ENCODE data around the gene NCKAP1. TPM values are rescaled to one million over a fixed set of nuclear protein-coding genes. Genes with fewer than 3 reads are reported as not detected.

The NCKAP1 gene
- total RNA-seq, 1 experiment from 2014 or later: 112 TPM

DNA sequence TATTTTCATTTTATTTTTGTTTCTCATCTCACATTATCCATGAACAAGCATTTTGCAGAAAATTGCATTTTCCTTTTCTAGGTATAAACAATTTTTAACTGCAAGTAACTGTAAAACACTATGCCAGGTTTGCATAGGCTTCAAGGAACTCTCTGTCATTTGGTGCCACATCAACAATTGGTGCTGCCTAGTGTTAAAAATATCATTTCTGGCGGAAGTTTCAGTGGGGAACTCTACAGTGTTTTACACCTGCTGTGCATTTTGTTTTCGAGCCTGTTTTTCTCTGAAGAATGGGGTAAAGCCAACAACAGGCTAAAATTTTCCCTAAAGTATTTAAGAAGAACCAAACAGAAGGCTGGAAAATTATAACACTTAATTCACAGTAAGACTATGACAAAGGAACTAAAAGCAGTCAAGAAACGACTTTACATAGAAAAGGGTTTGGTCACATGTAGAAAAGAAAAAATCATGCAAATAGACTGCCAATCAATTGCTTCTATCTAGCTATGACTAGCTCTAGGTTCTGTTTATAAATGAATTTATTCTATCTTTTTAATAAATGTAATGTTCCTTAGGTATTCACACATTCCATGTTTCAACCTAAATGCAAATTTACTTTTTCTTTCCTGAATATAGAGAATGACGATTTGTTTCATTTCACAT, 150.4 kb downstream of the NCKAP1 start:
- TF ChIP-seq, protein P1, sequence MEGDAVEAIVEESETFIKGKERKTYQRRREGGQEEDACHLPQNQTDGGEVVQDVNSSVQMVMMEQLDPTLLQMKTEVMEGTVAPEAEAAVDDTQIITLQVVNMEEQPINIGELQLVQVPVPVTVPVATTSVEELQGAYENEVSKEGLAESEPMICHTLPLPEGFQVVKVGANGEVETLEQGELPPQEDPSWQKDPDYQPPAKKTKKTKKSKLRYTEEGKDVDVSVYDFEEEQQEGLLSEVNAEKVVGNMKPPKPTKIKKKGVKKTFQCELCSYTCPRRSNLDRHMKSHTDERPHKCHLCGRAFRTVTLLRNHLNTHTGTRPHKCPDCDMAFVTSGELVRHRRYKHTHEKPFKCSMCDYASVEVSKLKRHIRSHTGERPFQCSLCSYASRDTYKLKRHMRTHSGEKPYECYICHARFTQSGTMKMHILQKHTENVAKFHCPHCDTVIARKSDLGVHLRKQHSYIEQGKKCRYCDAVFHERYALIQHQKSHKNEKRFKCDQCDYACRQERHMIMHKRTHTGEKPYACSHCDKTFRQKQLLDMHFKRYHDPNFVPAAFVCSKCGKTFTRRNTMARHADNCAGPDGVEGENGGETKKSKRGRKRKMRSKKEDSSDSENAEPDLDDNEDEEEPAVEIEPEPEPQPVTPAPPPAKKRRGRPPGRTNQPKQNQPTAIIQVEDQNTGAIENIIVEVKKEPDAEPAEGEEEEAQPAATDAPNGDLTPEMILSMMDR (conservative IDR thresholded peaks at IDR 0.05): no peak
- no peak overlapping the region for H3K4me3 Mint-ChIP-seq
- Histone ChIP-seq H2AFZ (ENCODE audit: low read length) (no peak overlapping the region), H2BK12ac (ENCODE audit: insufficient read length, low read depth, low read length) (no peak overlapping the region), H3K4ac (ENCODE audit: low read depth, low read length) (no peak overlapping the region), H3K79me2 (ENCODE audit: insufficient read depth, low read length) (no peaks in the 10 kb centered on the region), H4K5ac (ENCODE audit: insufficient read length, low read depth, low read length) (no peak overlapping the region), H2BK15ac (ENCODE audit: low read depth, low read length) (no peak overlapping the region), H4K8ac (replicated peaks; ENCODE audit: insufficient read length, low read depth, low read length) (no peak overlapping the region), H2BK5ac (ENCODE audit: insufficient read length, low read length) (no peak overlapping the region), H2BK120ac (ENCODE audit: low read depth, low read length, poor library complexity, severe bottlenecking) (no peak overlapping the region), H3K9me3 (ENCODE audit: control insufficient read depth, low read depth, low read length) (no peaks in the 10 kb centered on the region), H3K14ac (ENCODE audit: insufficient read depth, low read length) (no peak overlapping the region), H3K23me2 (ENCODE audit: insufficient read length, low read depth, low read length, poor library complexity, severe bottlenecking) (no peaks in the 10 kb centered on the region), H3K23ac (ENCODE audit: insufficient read length, low read depth, low read length) (no peak overlapping the region), H3K27me3 (ENCODE audit: insufficient read depth, low read length) (no peaks in the 10 kb centered on the region), H3K4me1 (ENCODE audit: insufficient read depth, low read length) (no peaks in the 10 kb centered on the region), H3K18ac (ENCODE audit: insufficient read length, low read depth, low read length) (no peak overlapping the region), H3K27ac (ENCODE audit: insufficient read length, low read depth, low read length) (no peak overlapping the region), H3T11ph (ENCODE audit: low read length) (no peak overlapping the region), H3K9ac (ENCODE audit: extremely low read depth, insufficient read length, low read length) (no peak overlapping the region), H2AK5ac (ENCODE audit: insufficient read length, low read length) (no peak overlapping the region), H2BK20ac (ENCODE audit: low read depth, low read length, poor library complexity, severe bottlenecking) (no peak overlapping the region), H3K4me2 (ENCODE audit: insufficient read depth, insufficient read length, low read length) (no peak overlapping the region), H4K91ac (ENCODE audit: insufficient read length, low read depth, low read length) (no peak overlapping the region), H3K56ac (ENCODE audit: insufficient read length, low read depth, low read length) (no peak overlapping the region), H4K20me1 (ENCODE audit: control insufficient read depth, insufficient read depth, insufficient read length) (no peaks in the 10 kb centered on the region), H3K79me1 (ENCODE audit: insufficient read depth, low read depth, low read length, poor library complexity, severe bottlenecking) (no peaks in the 10 kb centered on the region)
- H3K27me3 Mint-ChIP-seq (ENCODE audit: low read depth): peaks cover 2% of the 10 kb centered on the region; the same call in 1 of the 2 replicates
- H3K4me1 Mint-ChIP-seq: 0 out of 4 replicates have a peak, but pooled peaks cover 0 to 6% of the 10 kb centered on the region in 2 experiments
- H3K27ac Mint-ChIP-seq: no peak overlapping the region
- no peak for DNase-seq
- WGBS (ENCODE audit: extremely low coverage, insufficient read length, low lambda C conversion rate): no CpG with 5 or more reads among the region's 4 CpGs
- no peaks in the 10 kb centered on the region for H3K36me3 Mint-ChIP-seq (ENCODE audit: insufficient read depth in 1 of 3, low read depth in 3 of 3)
- H3K9me3 Mint-ChIP-seq: no peaks in the 10 kb centered on the region

Measured in H9 (cell line).